ENCODE results near the gene UHRF1. TPM values are rescaled to one million over a fixed set of nuclear protein-coding genes. Genes with fewer than 3 reads are reported as not detected.
"Not testable (repeated sequence)": the region's sequence is repeated elsewhere in the genome, so short reads cannot be mapped to it uniquely, and the experiment has no call there.

UHRF1 gene
- total RNA-seq, 1 experiment from 2014 or later: 109 TPM

DNA sequence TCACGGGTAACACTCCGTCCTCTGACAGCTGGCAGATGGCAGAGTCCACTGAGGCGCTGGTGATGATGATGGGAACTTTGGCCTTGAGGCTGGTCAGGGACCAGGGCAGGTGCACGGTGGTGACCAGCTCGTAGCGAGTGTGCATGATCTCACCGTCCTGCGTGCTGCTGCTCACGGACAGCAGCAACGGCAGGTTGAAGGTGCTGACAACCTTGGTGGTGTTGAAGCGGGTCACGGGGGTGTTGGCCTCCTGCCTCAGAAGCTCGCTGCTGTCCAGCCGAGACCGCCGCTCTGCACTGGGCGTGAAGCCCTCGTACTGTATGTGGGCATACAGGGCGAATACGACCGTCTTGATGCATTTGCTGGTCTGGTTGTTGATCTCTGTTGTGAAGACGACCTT lies 18.2 kb upstream of the UHRF1 start (continued):
- TF ChIP-seq CTCF (IDR thresholded peaks at IDR 0.05 in 2 of 3, conservative IDR thresholded peaks at IDR 0.05 in 1 of 3; ENCODE audit: borderline replicate concordance in 1 of 3, insufficient read depth in 1 of 3, low read depth in 2 of 3, low read length in 2 of 3): no peak
- TF ChIP-seq EZH2phosphoT487 (IDR thresholded peaks at IDR 0.05; ENCODE audit: borderline replicate concordance): no peak
- no peak for TF ChIP-seq FOSL1 (IDR thresholded peaks at IDR 0.05; ENCODE audit: low read depth)
- TF ChIP-seq CBX3 (IDR thresholded peaks at IDR 0.05; ENCODE audit: low read depth): no peak
- TF ChIP-seq TCF7L2 (IDR thresholded peaks at IDR 0.05; ENCODE audit: borderline replicate concordance, extremely low read depth, insufficient read depth, insufficient read length): no peak

DNA sequence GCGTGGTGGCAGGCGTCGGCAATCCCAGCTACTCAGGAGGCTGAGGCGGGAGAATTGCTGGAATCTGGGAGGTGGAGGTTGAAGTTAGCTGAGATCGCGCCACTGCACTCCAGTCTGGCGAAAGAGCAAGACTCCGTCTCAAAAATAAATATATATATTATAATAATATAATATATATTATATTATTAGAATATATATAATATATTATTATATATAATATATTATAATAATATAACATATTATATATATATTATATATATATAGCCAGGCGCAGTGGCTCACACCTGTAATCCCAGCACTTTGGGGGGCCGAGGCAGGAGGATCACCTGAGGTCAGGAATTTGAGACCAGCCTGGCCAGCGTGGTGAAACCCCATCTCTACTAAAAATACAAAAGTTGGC lies 16.3 kb upstream of the UHRF1 start:
- H3K27ac ChIP-seq (ENCODE audit: low read depth, low read length); CTCF ChIA-PET; H3K4me2 ChIP-seq (ENCODE audit: low read length); H3K9me2 ChIP-seq (ENCODE audit: insufficient read depth); intact Hi-C loops (cut with micrococcal nuclease); RAD21 ChIA-PET (ENCODE audit: low non-redundant PET in 1 of 2, low total read pairs in 2 of 2, uncharacterized antibody in 2 of 2, unreplicated experiment in 2 of 2); H3K36me3 ChIP-seq (ENCODE audit: control insufficient read depth in 1 of 2, insufficient read depth in 2 of 2, low read length in 2 of 2); H3K4me3 ChIP-seq (replicated peaks in 1 of 2; ENCODE audit: low read depth in 1 of 2, low read length in 2 of 2); H3K79me2 ChIP-seq (ENCODE audit: insufficient read depth, low read length); H3K27me3 ChIP-seq (ENCODE audit: insufficient read depth, low read length); DNase-seq (ENCODE audit: low read depth, low spot score); ATAC-seq; H3K9ac ChIP-seq (ENCODE audit: low read length); BruUV-seq (replicated peaks); H2AFZ ChIP-seq (ENCODE audit: low read depth, low read length, poor library complexity, severe bottlenecking); H3K9me3 ChIP-seq (ENCODE audit: control insufficient read depth in 1 of 2, insufficient read depth in 1 of 2, low read depth in 1 of 2, low read length in 2 of 2); H4K20me1 ChIP-seq (ENCODE audit: insufficient read depth); POLR2A ChIA-PET: not testable (repeated sequence)
- H3K4me1 ChIP-seq (ENCODE audit: control insufficient read depth in 1 of 2, insufficient read depth in 2 of 2, low read length in 2 of 2): peaks cover 7 to 26% of the 10 kb centered on the region in 2 experiments

- no peaks in the 10 kb centered on the region for H3K27me3 ChIP-seq (ENCODE audit: insufficient read depth, low read length)
- no TSS peak for BruUV-seq (replicated peaks)
- no peak overlapping the region for H3K9ac ChIP-seq (ENCODE audit: low read length)
- H3K4me3 ChIP-seq (replicated peaks in 1 of 2; ENCODE audit: low read depth in 1 of 2, low read length in 2 of 2): no peak overlapping the region
- TF ChIP-seq FOSL1 (IDR thresholded peaks at IDR 0.05; ENCODE audit: low read depth): peak; percentile 15; the same call in 1 of the 2 replicates
- TF ChIP-seq EZH2 (IDR thresholded peaks at IDR 0.05): no peak
- TF ChIP-seq CEBPB (IDR thresholded peaks at IDR 0.05; ENCODE audit: low read depth): no peak
- TF ChIP-seq YY1 (IDR thresholded peaks at IDR 0.05; ENCODE audit: extremely low read depth, insufficient replicate concordance, low read depth, low read length): no peak
- no peaks in the 10 kb centered on the region for H3K79me2 ChIP-seq (ENCODE audit: insufficient read depth, low read length)
- ATAC-seq (peak; percentile 64), DNase-seq (ENCODE audit: low read depth, low spot score) (no peak)
- H3K4me1 ChIP-seq (ENCODE audit: control insufficient read depth in 1 of 2, insufficient read depth in 2 of 2, low read length in 2 of 2): peaks cover 7 to 19% of the 10 kb centered on the region in 2 experiments
- no peaks in the 10 kb centered on the region for H3K9me2 ChIP-seq (ENCODE audit: insufficient read depth)
- H4K20me1 ChIP-seq (ENCODE audit: insufficient read depth): no peaks in the 10 kb centered on the region
- peak overlapping the region; percentile 38 for H3K4me2 ChIP-seq (ENCODE audit: low read length)
- H3K27ac ChIP-seq (ENCODE audit: low read depth, low read length): no peak overlapping the region; the same call in 1 of the 2 replicates
- ChIA-PET POLR2A (interaction anchor here (1.3 kb wide), 1 partner anchor 27 kb away, joined by 4 read pairs; no protein-coding TSS in a partner anchor), CTCF (interaction anchor here (1.3 to 1.6 kb wide), 2 partner anchors 15 to 87 kb away, joined by 3 to 4 read pairs; no protein-coding TSS in a partner anchor), RAD21 (ENCODE audit: low non-redundant PET in 1 of 2, low total read pairs in 2 of 2, uncharacterized antibody in 2 of 2, unreplicated experiment in 2 of 2) (no interaction called here)
- no peaks in the 10 kb centered on the region for H3K36me3 ChIP-seq (ENCODE audit: control insufficient read depth in 1 of 2, insufficient read depth in 2 of 2, low read length in 2 of 2)
- intact Hi-C loops (cut with micrococcal nuclease): no loop called here
- no peaks in the 10 kb centered on the region for H3K9me3 ChIP-seq (ENCODE audit: control insufficient read depth in 1 of 2, insufficient read depth in 1 of 2, low read depth in 1 of 2, low read length in 2 of 2)
- H2AFZ ChIP-seq (ENCODE audit: low read depth, low read length, poor library complexity, severe bottlenecking): peak overlapping the region; percentile 36
These were observed 12.9 kb upstream of the UHRF1 start for GRCh38 chr19:4896372-4896771.
